Camera-type eye (tissue), 1 donor: ENCODE data around the gene NARS2. TPM values are rescaled to one million over a fixed set of nuclear protein-coding genes. Genes with fewer than 3 reads are reported as not detected.

Source experiments
- total RNA-seq: library from RNA; depleted of rRNA; stranded (reverse); fragments of >200 nt; gene quantifications from one replicate; pipeline ENCODE4 v1.2.3, GENCODE V29; 2014

The NARS2 gene
- total RNA-seq: 41.2 TPM

GRCh38 chr11:78574386-78575381 is at the start of gene NARS2:
Gene NARS2, minus strand, starts transcription at chr11:78574864. Its CDS starts 376 bp downstream, at chr11:78574488.

DNA sequence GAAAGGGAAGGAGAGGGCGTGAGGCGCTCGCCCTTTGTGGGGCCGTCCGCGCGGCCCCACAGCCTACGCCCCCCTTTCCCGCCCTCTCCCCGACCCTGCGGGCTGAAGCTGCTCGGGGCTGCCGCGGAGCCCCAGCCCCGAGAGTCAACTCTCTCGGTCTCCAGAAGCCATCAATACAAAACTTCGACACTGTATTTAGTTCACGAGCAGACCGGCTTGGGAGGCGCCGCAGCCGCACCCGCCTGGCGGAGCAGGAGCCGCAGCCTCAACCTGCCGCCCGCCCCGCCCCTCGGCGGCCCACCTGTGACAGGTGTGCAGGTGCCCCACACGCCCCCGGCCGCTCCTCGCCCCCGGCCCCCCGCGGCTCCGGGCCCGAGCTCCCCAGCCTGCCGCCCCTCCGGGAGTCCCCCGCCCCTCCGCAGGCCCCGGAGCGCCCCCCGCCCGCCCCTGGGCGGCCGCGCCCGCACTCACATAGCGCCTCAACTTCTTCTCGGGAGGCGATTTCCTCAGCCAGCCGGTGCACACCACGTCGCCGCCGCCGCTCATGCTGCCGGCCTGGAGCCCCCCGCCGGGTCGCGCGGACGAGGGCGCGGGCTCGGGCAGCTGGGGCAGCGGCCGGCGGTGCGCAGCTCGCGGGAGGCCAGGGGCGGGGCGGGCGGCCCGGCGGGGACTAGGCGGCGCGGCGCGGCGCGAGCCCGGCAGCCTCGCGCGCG is 157.3 kb downstream of the NARS2 start, which contains the start of gene GAB2:
Gene GAB2 (minus strand): TSS at position 646 of the 713 bp plus-strand sequence. CDS start 100 bp downstream, at position 546.

Other genes with a start within 250 kb of the NARS2 start
- 15.7 TPM for gene GAB2, start 157.0 kb downstream of the NARS2 start, total RNA-seq